ENCODE measurements around the gene RNPEPL1.

DNA sequence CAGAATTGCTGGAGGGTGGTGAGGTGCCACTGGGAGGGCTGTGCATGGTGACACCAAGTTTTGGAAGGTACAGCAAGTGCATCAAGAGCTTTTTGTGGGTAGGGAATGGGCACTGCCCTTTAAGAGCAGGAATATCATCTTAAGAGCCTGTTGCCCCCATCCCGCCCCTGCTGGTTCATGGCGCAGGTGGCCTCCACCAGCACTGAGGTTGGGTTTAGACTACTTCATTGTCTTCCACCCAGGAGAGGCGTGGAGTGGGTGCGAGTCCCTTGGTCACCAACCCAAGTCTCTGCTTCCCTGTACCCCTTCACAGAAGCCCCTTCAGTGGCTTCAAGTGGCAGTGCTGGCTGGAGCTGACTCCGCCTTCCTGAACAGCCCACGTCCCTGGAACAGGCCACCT, 7.8 kb downstream of the RNPEPL1 start:
- no peak for TF ChIP-seq EZH2phosphoT487 (IDR thresholded peaks at IDR 0.05; ENCODE audit: low read depth, severe bottlenecking, unreplicated experiment)
- TF ChIP-seq EZH2 (IDR thresholded peaks at IDR 0.05; ENCODE audit: borderline replicate concordance) = no peak

Data from hepatocyte (in vitro differentiated cells).